ENCODE measurements around the gene VAV3. TPM values are rescaled to one million over a fixed set of nuclear protein-coding genes. Genes with fewer than 3 reads are reported as not detected.
"Not testable (repeated sequence)": the region's sequence is repeated elsewhere in the genome, so short reads cannot be mapped to it uniquely, and the experiment has no call there.

VAV3 gene
- total RNA-seq, 1 experiment from 2014 or later, result 5.3 TPM

DNA sequence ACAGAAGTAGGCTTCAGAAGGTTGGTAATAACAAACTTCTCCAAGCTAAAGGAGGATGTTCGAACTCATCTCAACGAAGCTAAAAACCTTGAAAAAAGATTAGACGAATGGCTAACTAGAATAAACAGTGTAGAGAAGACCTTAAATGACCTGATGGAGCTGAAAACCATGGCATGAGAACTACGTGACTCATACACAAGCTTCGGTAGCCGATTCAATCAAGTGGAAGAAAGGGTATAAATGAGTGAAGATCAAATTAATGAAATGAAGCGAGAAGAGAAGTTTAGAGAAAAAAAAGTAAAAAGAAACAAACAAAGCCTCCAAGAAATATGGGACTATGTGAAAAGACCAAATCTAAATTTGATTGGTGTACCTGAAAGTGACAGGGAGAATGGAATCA lies 231.6 kb downstream of the VAV3 start:
- DNase-seq; H3K27me3 ChIP-seq (ENCODE audit: control insufficient read depth, insufficient read depth, low read length); H3K36me3 ChIP-seq (replicated peaks; ENCODE audit: control insufficient read depth, insufficient read depth, low read length); H3K4me3 ChIP-seq (ENCODE audit: insufficient read depth, low read depth, low read length): not testable (repeated sequence)

DNA sequence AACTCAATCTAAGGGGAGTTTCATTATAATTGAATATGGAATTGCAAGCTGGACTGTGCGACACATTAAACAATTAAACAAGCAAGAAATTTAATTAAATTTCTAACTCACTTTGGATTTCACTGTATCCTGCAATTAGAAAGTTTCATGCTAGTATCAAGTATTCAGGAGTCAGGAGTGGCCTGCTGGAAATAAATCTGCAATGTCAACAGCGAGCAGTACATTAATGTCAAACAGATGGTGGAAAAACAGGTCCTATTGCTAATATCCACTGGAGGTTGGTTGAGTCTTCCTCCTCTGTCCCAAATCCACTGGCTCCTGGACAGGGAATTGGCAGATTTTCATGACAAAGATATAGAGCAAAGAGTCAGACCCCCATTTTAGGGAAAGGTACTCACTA lies 237.1 kb downstream of the VAV3 start:
- DNase-seq, result no peak
- Histone ChIP-seq H3K4me3 (ENCODE audit: insufficient read depth, low read depth, low read length) (no peak overlapping the region), H3K27me3 (ENCODE audit: control insufficient read depth, insufficient read depth, low read length) (no peaks in the 10 kb centered on the region), H3K36me3 (replicated peaks; ENCODE audit: control insufficient read depth, insufficient read depth, low read length) (no peaks in the 10 kb centered on the region)

DNA sequence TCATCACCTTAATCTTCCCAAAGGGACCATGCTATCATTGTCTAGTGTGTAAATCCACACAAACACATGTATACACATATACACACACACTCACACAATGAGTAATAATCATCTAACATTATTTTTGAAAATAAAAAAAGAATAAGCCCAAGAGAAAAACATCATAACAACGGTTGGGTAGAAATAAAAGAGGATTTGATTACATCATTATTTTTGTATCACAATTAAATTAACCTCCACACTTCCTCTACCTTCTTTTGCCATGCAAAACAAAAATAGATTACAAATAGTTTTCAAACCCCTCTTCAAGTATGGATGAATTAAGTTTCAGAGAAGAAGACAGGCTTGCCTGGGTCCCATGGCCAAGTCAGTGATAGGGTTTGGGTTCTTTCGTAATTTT lies 238.1 kb downstream of the VAV3 start:
- no peaks in the 10 kb centered on the region for H3K36me3 ChIP-seq (replicated peaks; ENCODE audit: control insufficient read depth, insufficient read depth, low read length)
- no peaks in the 10 kb centered on the region for H3K27me3 ChIP-seq (ENCODE audit: control insufficient read depth, insufficient read depth, low read length)
- DNase-seq, result no peak
- no peak overlapping the region for H3K4me3 ChIP-seq (ENCODE audit: insufficient read depth, low read depth, low read length)

DNA sequence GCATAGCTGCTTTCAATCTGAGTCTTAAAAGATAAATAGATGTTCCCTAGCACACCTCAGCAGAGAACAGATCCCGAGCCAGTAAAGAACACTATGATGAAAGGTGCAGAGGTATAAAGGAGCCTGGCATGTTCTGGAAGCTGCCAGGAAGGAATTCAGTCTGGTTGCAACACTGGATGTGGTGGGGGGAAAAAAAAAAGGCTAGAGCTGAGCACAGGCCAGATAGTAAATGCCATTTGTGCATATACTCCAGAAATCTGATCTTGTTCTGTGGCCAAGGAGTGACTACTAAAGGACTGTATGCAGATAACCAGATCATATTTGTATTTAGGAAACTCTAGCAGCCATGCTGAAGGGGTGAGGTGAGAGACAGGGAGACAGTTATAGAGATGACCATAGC lies 240.3 kb downstream of the VAV3 start:
- H3K36me3 ChIP-seq (replicated peaks; ENCODE audit: control insufficient read depth, insufficient read depth, low read length), result no peaks in the 10 kb centered on the region
- no peak for DNase-seq
- H3K4me3 ChIP-seq (ENCODE audit: insufficient read depth, low read depth, low read length), result no peak overlapping the region
- H3K27me3 ChIP-seq (ENCODE audit: control insufficient read depth, insufficient read depth, low read length), result no peaks in the 10 kb centered on the region

DNA sequence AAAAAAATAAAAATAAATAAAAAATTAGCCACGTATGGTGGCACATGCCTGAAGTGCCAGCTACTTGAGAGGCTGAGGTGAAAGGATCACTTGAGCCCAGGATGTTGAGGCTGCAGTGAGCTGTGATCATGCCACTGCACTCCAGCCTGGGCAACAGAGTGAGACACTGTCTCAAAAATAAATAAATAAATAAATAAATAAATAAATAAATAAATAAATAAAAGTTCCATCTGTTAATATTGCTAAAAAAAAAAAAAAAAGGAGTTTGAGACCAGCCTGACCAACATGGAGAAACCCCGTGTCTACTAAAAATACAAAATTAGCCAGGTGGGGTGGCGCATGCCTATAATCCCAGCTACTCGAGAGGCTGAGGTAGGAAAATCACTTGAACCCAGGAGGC lies 244.8 kb downstream of the VAV3 start:
- not testable (repeated sequence) for DNase-seq; H3K4me3 ChIP-seq (ENCODE audit: insufficient read depth, low read depth, low read length); H3K27me3 ChIP-seq (ENCODE audit: control insufficient read depth, insufficient read depth, low read length); H3K36me3 ChIP-seq (replicated peaks; ENCODE audit: control insufficient read depth, insufficient read depth, low read length)

DNA sequence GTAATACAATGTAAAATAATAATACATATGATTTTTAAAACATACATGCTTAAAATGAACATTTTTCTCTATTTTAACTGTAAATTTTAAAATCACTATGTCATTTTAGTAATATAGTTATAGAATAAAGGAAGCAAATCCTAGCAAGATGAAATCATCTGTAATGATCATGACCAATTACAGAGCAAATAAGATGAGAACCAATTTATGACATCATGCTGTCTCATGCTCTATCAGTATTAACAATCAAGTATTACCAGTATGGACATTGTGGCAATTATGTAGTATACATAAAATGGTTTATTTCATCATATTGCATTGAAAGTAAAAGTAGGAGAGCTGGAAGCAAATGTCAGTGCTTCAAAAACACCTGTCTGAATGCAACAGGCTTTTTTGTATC lies 255.0 kb downstream of the VAV3 start:
- Histone ChIP-seq H3K4me3 (ENCODE audit: insufficient read depth, low read depth, low read length) (no peak overlapping the region), H3K36me3 (replicated peaks; ENCODE audit: control insufficient read depth, insufficient read depth, low read length) (no peaks in the 10 kb centered on the region), H3K27me3 (ENCODE audit: control insufficient read depth, insufficient read depth, low read length) (no peaks in the 10 kb centered on the region)
- no peak for DNase-seq

DNA sequence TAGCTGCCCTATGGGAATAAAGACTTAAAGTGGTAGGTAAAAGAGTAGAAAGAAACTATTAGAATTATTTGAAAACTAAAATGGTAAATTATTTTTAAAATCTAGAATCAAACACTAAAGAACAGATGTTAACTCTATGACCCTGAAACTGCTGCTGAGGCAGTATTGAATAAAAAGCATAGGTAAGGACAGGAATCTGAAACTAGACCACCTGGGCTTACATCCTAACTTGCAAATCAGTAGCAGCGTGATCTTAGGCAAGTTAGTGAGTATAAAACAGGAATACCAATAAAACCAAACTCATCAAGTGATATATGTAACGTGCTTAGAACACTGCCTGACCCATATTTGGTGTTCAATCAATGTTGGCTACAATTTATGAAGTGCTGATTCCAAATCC lies 257.9 kb downstream of the VAV3 start:
- no peaks in the 10 kb centered on the region for H3K36me3 ChIP-seq (replicated peaks; ENCODE audit: control insufficient read depth, insufficient read depth, low read length)
- H3K4me3 ChIP-seq (ENCODE audit: insufficient read depth, low read depth, low read length), result no peak overlapping the region
- no peaks in the 10 kb centered on the region for H3K27me3 ChIP-seq (ENCODE audit: control insufficient read depth, insufficient read depth, low read length)
- DNase-seq, result no peak

DNA sequence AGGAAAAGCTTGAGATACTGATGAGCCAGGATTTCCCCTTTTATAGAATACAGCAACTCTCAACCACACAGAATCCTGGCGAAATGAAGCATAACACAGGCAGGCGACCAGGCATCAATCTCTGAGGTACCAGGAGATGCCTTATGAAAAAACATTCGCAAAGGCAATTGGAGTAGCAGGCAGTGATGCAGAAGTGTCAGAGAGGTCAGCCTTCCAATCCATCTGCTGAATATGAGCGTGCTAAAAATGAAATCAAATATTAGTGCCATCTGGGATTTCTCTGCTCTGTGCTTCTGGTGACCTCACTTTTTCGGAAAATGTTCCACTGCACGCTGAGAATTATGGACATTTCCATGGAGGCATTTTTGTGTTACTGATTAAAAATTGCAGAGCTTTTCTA lies 258.8 kb downstream of the VAV3 start:
- DNase-seq, result no peak
- no peaks in the 10 kb centered on the region for H3K36me3 ChIP-seq (replicated peaks; ENCODE audit: control insufficient read depth, insufficient read depth, low read length)
- no peaks in the 10 kb centered on the region for H3K27me3 ChIP-seq (ENCODE audit: control insufficient read depth, insufficient read depth, low read length)
- no peak overlapping the region for H3K4me3 ChIP-seq (ENCODE audit: insufficient read depth, low read depth, low read length)

DNA sequence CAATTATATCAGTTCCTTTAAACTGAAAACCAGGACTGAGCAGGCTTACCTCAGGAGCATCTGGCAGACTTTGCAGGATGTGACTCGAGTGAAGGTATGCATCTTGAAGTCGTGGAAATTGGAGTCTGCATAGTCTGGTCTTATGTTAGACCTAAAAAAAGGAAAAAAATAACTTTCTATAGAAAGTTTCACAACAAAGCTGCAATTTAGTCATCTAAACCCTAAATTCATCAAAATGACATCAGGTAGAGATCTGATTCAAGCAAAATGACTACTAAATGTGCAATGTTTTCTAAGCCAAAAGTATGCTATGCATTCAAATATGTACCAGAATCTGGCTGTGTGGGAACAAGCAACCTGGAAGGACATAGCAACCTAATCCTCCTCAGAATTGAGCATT lies 260.1 kb downstream of the VAV3 start:
- H3K36me3 ChIP-seq (replicated peaks; ENCODE audit: control insufficient read depth, insufficient read depth, low read length), result no peaks in the 10 kb centered on the region
- no peaks in the 10 kb centered on the region for H3K27me3 ChIP-seq (ENCODE audit: control insufficient read depth, insufficient read depth, low read length)
- DNase-seq, result no peak
- H3K4me3 ChIP-seq (ENCODE audit: insufficient read depth, low read depth, low read length), result no peak overlapping the region

DNA sequence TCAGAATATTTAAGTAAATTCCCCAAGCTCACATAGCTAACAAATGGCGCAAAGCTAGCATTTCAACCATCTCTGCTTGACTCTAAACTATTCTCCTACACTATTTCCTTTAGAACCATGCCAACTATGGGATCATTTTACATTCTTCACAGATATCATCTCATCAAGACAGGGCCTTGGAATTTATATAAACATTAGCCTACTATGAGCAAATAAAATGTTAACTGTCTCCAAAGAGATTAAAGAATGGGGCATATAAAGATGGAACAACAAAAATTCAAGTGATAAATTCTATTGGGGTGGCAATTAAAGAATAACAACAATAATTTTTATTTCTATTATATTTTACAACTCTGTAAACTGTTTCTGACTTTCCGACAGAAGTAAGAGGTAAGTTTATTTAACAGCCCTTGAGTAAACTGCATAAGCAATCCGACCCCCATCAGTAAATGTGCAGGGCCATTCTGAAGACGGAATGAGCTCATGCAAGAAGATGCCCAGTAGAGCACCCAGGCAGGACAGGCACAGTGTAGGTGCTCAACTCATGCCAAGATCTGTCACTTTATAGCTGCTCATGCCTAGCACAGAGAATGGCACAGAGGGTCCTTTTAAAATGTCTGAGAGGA lies 261.9 kb downstream of the VAV3 start:
- Histone ChIP-seq H3K36me3 (replicated peaks; ENCODE audit: control insufficient read depth, insufficient read depth, low read length) (no peaks in the 10 kb centered on the region), H3K27me3 (ENCODE audit: control insufficient read depth, insufficient read depth, low read length) (no peaks in the 10 kb centered on the region), H3K4me3 (ENCODE audit: insufficient read depth, low read depth, low read length) (no peak overlapping the region)
- DNase-seq, result no peak

DNA sequence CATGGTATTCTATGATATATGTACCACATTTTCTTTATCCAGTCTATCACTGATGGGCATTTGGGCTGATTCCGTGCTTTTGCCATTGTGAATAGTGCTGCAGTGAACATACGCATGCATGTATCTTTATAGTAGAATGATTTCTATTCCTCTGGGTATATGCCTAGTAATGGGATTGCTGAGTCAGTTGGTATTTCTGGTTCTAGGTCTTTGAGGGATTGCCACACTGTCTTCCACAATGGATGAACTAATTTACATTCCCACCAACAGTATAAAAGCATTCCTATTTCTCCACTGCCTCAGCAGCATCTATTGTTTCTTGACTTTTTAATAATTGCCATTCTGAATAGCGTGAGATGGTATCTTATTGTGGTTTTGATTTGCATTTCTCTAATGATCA lies 264.3 kb downstream of the VAV3 start:
- not testable (repeated sequence) for H3K36me3 ChIP-seq (replicated peaks; ENCODE audit: control insufficient read depth, insufficient read depth, low read length); H3K4me3 ChIP-seq (ENCODE audit: insufficient read depth, low read depth, low read length); H3K27me3 ChIP-seq (ENCODE audit: control insufficient read depth, insufficient read depth, low read length); DNase-seq

DNA sequence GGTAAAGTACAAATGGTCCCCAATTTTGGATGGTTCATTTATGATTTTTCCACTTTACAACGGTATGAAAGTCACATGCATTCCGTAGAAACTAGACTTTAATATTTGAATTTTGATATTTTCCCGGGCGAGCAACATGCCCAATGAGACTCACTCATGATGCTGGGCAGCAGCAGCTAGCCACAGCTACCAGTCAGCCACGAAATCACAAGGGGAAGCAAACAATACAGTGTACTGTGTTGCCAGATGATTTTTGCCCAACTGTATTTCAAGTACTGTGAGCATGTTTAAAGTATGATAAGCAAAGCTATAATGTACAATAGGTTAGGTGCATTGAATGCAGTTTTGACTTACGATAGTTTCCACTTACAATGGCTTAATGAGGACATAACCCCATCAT lies 266.8 kb downstream of the VAV3 start:
- no peaks in the 10 kb centered on the region for H3K27me3 ChIP-seq (ENCODE audit: control insufficient read depth, insufficient read depth, low read length)
- DNase-seq, result no peak
- H3K36me3 ChIP-seq (replicated peaks; ENCODE audit: control insufficient read depth, insufficient read depth, low read length), result no peaks in the 10 kb centered on the region
- no peak overlapping the region for H3K4me3 ChIP-seq (ENCODE audit: insufficient read depth, low read depth, low read length)

DNA sequence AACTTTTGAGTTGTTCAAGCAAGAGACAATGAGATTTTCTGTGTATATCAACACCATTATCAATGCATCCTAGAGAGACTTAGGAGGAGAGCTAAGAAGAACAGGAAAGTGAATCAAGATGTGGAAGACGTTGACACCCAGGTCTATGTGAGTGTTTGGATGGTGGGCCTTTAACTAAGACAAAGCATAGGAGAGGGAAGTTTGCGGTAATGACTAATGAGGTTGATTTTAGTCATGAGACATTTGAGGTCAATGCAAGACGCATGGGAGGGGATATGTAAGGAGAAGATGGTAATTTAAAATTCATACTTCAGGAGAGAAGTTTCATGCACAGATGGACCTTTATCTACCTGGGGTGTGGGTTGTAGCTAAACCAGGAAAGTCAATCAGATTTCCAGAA lies 269.6 kb downstream of the VAV3 start:
- H3K27me3 ChIP-seq (ENCODE audit: control insufficient read depth, insufficient read depth, low read length), result no peaks in the 10 kb centered on the region
- H3K4me3 ChIP-seq (ENCODE audit: insufficient read depth, low read depth, low read length), result no peak overlapping the region
- no peak for DNase-seq
- H3K36me3 ChIP-seq (replicated peaks; ENCODE audit: control insufficient read depth, insufficient read depth, low read length), result no peaks in the 10 kb centered on the region

DNA sequence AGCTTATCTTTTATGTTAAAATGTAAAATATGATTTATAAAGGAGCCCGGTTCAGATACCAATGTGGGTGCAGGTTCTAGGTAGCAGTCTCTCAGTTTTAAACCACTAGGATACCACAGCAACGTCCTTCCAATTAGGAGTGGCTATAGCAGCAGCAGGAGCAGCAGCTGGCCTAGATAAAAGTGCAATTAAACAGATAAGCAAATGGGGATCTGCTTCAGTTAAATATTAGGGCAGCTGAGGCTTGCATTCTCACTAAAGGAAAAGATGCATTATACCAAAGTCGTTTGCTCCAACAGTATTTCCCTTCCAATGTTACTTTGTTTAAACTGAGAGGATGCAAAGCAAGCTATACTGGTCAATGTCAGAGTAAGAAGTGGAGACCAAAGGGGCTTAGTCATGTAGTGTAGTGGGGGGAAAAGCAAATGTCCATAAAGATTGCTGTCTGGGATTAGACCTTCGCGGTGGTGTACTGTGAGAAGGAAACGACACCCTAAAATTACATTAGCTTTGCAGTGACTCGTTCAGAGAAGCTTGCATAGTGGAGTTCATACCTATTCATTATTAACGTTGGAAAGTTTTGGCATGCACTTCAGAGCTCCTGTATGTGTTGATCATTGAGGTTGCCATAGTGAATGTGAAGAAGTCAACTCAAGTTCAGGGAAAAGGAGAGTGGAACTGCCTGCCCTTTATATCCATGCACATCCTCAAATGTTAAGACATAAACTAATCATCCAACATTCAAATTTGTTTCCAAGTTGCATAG lies 272.2 kb downstream of the VAV3 start:
- H3K4me3 ChIP-seq (ENCODE audit: insufficient read depth, low read depth, low read length), result no peak overlapping the region
- H3K36me3 ChIP-seq (replicated peaks; ENCODE audit: control insufficient read depth, insufficient read depth, low read length), result no peaks in the 10 kb centered on the region
- H3K27me3 ChIP-seq (ENCODE audit: control insufficient read depth, insufficient read depth, low read length), result no peaks in the 10 kb centered on the region
- no peak for DNase-seq

DNA sequence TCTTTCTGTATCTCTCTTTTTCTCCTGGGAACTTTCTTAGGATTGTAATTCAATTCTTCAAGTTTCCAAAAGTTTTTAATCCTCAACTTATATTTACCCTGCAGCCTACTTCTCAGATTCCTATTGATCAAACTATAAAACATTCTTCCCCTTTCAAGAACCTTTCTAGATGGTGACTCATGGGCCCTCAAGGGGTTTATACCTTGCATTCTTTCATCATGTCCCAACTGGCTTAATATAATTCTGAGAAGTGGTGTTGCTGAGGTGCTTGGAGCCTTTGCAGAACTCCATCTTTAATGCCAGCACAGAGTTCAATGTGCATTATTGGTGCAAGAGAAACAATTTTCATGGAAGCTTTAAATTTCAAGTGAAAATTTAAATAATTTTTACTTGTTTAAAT lies 273.4 kb downstream of the VAV3 start:
- H3K4me3 ChIP-seq (ENCODE audit: insufficient read depth, low read depth, low read length), result no peak overlapping the region
- DNase-seq, result no peak

More for the DNA sequence above, 273.4 kb downstream of the VAV3 start:
- no peaks in the 10 kb centered on the region for H3K27me3 ChIP-seq (ENCODE audit: control insufficient read depth, insufficient read depth, low read length)
- no peaks in the 10 kb centered on the region for H3K36me3 ChIP-seq (replicated peaks; ENCODE audit: control insufficient read depth, insufficient read depth, low read length)
